Mesenteric fat pad (tissue), 1 donor: ENCODE measurements around the gene USP35. TPM values are rescaled to one million over a fixed set of nuclear protein-coding genes. Genes with fewer than 3 reads are reported as not detected.
"Not testable (repeated sequence)": the region's sequence is repeated elsewhere in the genome, so short reads cannot be mapped to it uniquely, and the experiment has no call there.

Experiments
- DNase-seq: peaks from one replicate; pipeline ENCODE4 v3.0.0-alpha.2; 2020; ENCODE audit warnings: low spot score
- total RNA-seq: library from RNA; stranded (reverse); fragmentation: NEBNext Ultra II Directional; extraction: Animal tissue kit (Norgen Biotek cat#: 25700); gene quantifications from one replicate; pipeline ENCODE4 v1.2.1, GENCODE V29; 2021
- donor health status: DM: yes; HTN: yes; CAD: no.

USP35 gene
- total RNA-seq, 1 donor from 2014 or later, result 12.2 TPM

- no peak for DNase-seq
These were observed 18.3 kb upstream of the USP35 start for GRCh38 chr11:78170413-78170812.

- no peak for DNase-seq
These were observed 17.7 kb upstream of the USP35 start for GRCh38 chr11:78170874-78171549.

GRCh38 chr11:78171951-78172350, 16.8 kb upstream of the USP35 start:
- DNase-seq, result no peak

- DNase-seq, result not testable (repeated sequence)
These were observed 12.9 kb upstream of the USP35 start for GRCh38 chr11:78175862-78176261.

GRCh38 chr11:78176605-78177141, 12.0 kb upstream of the USP35 start:
- no peak for DNase-seq

GRCh38 chr11:78177216-78177615, 11.5 kb upstream of the USP35 start:
- no peak for DNase-seq

- no peak for DNase-seq
These were observed 9.2 kb upstream of the USP35 start for GRCh38 chr11:78179459-78180071.

- no peak for DNase-seq
These were observed 8.0 kb upstream of the USP35 start for GRCh38 chr11:78180751-78181150.

- DNase-seq, result no peak
These were observed 7.5 kb upstream of the USP35 start for GRCh38 chr11:78181185-78181584.

GRCh38 chr11:78187366-78188285, 1.1 kb upstream of the USP35 start:
- no peak for DNase-seq

GRCh38 chr11:78189174-78189724, 530 bp downstream of the USP35 start:
- DNase-seq, result no peak

- no peak for DNase-seq
These were observed 1.1 kb downstream of the USP35 start for GRCh38 chr11:78189851-78190250.

GRCh38 chr11:78190374-78190773, 1.7 kb downstream of the USP35 start:
- DNase-seq, result no peak

GRCh38 chr11:78190871-78191538, 2.3 kb downstream of the USP35 start:
- DNase-seq, result no peak

- no peak for DNase-seq
These were observed 3.6 kb downstream of the USP35 start for GRCh38 chr11:78192223-78192719.

- no peak for DNase-seq
These were observed 4.2 kb downstream of the USP35 start for GRCh38 chr11:78192911-78193351.

- DNase-seq, result no peak
These were observed 5.1 kb downstream of the USP35 start for GRCh38 chr11:78193806-78194205.

GRCh38 chr11:78194490-78194889, 5.8 kb downstream of the USP35 start:
- no peak for DNase-seq

- no peak for DNase-seq
These were observed 7.3 kb downstream of the USP35 start for GRCh38 chr11:78195917-78196560.

- DNase-seq, result no peak
These were observed 8.0 kb downstream of the USP35 start for GRCh38 chr11:78196661-78197091.
